ENCODE data around the gene PAQR5.
"Not testable (repeated sequence)": the region's sequence is repeated elsewhere in the genome, so short reads cannot be mapped to it uniquely, and the experiment has no call there.

The PAQR5 gene

DNA sequence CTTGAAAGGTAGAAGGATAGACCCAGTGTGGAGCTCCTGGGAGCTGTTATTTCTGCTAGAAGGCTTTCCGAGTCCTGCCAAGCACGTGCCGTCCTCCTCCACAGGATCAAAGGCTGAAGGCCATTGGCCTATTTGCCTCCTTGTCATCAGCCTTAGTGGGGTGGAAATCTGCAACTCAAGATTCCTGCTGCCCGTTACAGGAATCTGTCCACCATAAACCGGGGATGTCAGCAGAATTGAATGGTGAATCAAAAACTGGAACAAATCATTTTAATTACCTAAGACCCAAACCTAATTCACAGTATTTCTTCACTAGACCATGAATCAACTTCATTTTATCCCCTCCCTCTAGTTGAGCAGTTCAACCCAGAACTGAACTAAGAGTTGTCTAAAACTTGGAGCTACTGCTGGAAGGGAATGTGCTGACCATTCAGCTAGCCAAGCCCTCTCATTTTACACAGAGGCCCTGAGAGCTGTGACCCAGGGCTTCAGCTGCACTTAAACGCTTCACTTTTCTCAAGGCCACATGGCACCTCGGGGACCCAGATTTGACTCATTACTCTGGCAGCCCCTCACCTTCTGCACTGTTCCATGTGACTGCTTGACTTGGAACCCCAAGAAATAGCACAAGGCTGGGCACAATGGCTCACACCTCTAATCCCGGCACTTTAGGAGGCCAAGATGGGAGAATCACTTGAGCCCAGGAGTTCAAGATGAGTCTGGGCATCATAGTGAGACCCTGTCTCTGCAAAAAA is 78.7 kb downstream of the PAQR5 start:
- Histone ChIP-seq H3K9ac (ENCODE audit: low read depth, low read length, poor library complexity, severe bottlenecking) (no peak overlapping the region), H3K79me2 (ENCODE audit: insufficient read depth, low read length) (no peaks in the 10 kb centered on the region), H4K20me1 (ENCODE audit: insufficient read depth, low read length, poor library complexity, severe bottlenecking) (no peaks in the 10 kb centered on the region), H2AFZ (ENCODE audit: low read length) (no peak overlapping the region), H3K9me2 (replicated peaks; ENCODE audit: low read depth, low read length) (no peaks in the 10 kb centered on the region), H3F3A (ENCODE audit: low read depth) (no peaks in the 10 kb centered on the region), H3K9me3 (ENCODE audit: insufficient read depth, low read depth, low read length) (no peaks in the 10 kb centered on the region), H3K27me3 (ENCODE audit: insufficient read depth, low read length, poor library complexity, severe bottlenecking) (peaks cover 4% of the 10 kb centered on the region), H3K36me3 (ENCODE audit: insufficient read depth, low read length) (no peaks in the 10 kb centered on the region), H3K4me1 (ENCODE audit: insufficient read depth, low read length, poor library complexity, severe bottlenecking) (no peaks in the 10 kb centered on the region), H3K4me2 (ENCODE audit: low read depth, low read length, poor library complexity, severe bottlenecking) (no peak overlapping the region), H3K4me3 (ENCODE audit: low read length, poor library complexity, severe bottlenecking) (no peak overlapping the region)
- no peak for TF ChIP-seq EZH2phosphoT487 (IDR thresholded peaks at IDR 0.05; ENCODE audit: borderline replicate concordance)
- TF ChIP-seq, protein P1, sequence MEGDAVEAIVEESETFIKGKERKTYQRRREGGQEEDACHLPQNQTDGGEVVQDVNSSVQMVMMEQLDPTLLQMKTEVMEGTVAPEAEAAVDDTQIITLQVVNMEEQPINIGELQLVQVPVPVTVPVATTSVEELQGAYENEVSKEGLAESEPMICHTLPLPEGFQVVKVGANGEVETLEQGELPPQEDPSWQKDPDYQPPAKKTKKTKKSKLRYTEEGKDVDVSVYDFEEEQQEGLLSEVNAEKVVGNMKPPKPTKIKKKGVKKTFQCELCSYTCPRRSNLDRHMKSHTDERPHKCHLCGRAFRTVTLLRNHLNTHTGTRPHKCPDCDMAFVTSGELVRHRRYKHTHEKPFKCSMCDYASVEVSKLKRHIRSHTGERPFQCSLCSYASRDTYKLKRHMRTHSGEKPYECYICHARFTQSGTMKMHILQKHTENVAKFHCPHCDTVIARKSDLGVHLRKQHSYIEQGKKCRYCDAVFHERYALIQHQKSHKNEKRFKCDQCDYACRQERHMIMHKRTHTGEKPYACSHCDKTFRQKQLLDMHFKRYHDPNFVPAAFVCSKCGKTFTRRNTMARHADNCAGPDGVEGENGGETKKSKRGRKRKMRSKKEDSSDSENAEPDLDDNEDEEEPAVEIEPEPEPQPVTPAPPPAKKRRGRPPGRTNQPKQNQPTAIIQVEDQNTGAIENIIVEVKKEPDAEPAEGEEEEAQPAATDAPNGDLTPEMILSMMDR (conservative IDR thresholded peaks at IDR 0.05; ENCODE audit: low read length) = no peak

DNA sequence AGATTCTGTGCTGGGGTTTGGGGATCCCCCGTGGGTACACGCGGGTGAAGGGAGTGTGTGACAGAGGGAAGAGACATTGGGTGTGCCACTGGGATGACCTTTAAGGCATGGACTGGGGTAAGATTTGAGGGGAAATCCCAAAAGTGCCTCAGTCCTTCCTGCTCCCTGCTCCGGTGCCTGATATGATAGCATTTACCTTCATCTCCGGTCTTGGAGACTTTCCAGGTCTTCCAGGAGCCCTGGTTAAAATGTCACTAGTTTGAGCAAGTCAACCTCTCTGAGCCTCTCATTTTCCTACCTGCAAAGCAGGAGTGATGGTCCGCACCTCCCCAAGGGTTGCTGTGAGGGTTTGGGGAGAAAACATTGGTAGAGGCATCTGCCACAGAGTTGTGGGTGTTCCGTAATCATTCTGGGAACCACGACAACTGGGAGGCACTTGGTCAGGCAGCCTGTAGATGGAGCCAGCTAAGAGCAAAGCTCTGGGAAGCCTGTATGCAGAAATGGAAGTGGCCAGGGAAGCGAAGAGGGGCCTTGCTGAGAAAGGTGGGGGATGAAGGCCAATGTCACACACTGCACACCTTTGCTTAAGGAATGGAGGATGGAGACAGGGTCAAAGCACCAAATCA is 81.5 kb downstream of the PAQR5 start:
- no peak overlapping the region for H3K9ac ChIP-seq (ENCODE audit: low read depth, low read length, poor library complexity, severe bottlenecking)

DNA sequence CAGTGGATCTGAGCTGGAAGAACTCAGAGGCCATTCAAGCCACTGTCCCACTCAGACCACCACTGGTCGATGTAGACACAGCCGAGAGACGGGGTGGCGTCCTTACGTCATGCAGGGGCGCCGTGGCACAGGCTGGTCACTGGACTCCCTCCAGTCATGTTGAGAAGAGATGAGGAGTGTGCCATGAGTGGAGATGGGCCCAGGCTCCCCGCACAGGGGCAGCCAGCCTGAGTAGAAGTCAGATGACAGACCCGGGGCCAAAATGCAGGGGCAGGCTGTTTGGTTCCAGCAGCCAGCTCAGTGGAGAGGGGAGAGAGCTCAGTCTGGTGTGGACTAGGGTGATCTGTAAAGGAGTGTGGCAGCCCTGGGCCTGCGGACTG is 82.0 kb downstream of the PAQR5 start:
- no peaks in the 10 kb centered on the region for H3K27me3 ChIP-seq (ENCODE audit: insufficient read depth, low read length, poor library complexity, severe bottlenecking)
- no peaks in the 10 kb centered on the region for H3K36me3 ChIP-seq (ENCODE audit: insufficient read depth, low read length)
- H4K20me1 ChIP-seq (ENCODE audit: insufficient read depth, low read length, poor library complexity, severe bottlenecking) = no peaks in the 10 kb centered on the region
- no peak overlapping the region for H3K4me3 ChIP-seq (ENCODE audit: low read length, poor library complexity, severe bottlenecking)
- H3K9ac ChIP-seq (ENCODE audit: low read depth, low read length, poor library complexity, severe bottlenecking) = no peak overlapping the region
- no peak overlapping the region for H3K4me2 ChIP-seq (ENCODE audit: low read depth, low read length, poor library complexity, severe bottlenecking)
- H3K9me2 ChIP-seq (replicated peaks; ENCODE audit: low read depth, low read length) = no peaks in the 10 kb centered on the region
- TF ChIP-seq, protein P1 (conservative IDR thresholded peaks at IDR 0.05; ENCODE audit: low read length) = no peak
- TF ChIP-seq EZH2phosphoT487 (IDR thresholded peaks at IDR 0.05; ENCODE audit: borderline replicate concordance) = no peak
- H3K79me2 ChIP-seq (ENCODE audit: insufficient read depth, low read length) = no peaks in the 10 kb centered on the region
- no peaks in the 10 kb centered on the region for H3F3A ChIP-seq (ENCODE audit: low read depth)
- no peaks in the 10 kb centered on the region for H3K4me1 ChIP-seq (ENCODE audit: insufficient read depth, low read length, poor library complexity, severe bottlenecking)
- no peaks in the 10 kb centered on the region for H3K9me3 ChIP-seq (ENCODE audit: insufficient read depth, low read depth, low read length)
- H2AFZ ChIP-seq (ENCODE audit: low read length) = no peak overlapping the region

More for the DNA sequence above, 81.5 kb downstream of the PAQR5 start:
- Histone ChIP-seq H3K4me1 (ENCODE audit: insufficient read depth, low read length, poor library complexity, severe bottlenecking) (no peaks in the 10 kb centered on the region), H3K9me2 (replicated peaks; ENCODE audit: low read depth, low read length) (no peaks in the 10 kb centered on the region), H3K79me2 (ENCODE audit: insufficient read depth, low read length) (no peaks in the 10 kb centered on the region), H2AFZ (ENCODE audit: low read length) (no peak overlapping the region), H3K36me3 (ENCODE audit: insufficient read depth, low read length) (no peaks in the 10 kb centered on the region), H3F3A (ENCODE audit: low read depth) (no peaks in the 10 kb centered on the region), H3K4me2 (ENCODE audit: low read depth, low read length, poor library complexity, severe bottlenecking) (no peak overlapping the region), H3K9me3 (ENCODE audit: insufficient read depth, low read depth, low read length) (no peaks in the 10 kb centered on the region), H4K20me1 (ENCODE audit: insufficient read depth, low read length, poor library complexity, severe bottlenecking) (no peaks in the 10 kb centered on the region), H3K4me3 (ENCODE audit: low read length, poor library complexity, severe bottlenecking) (no peak overlapping the region), H3K27me3 (ENCODE audit: insufficient read depth, low read length, poor library complexity, severe bottlenecking) (no peaks in the 10 kb centered on the region)
- TF ChIP-seq EZH2phosphoT487 (IDR thresholded peaks at IDR 0.05; ENCODE audit: borderline replicate concordance) = no peak
- TF ChIP-seq, protein P1 (conservative IDR thresholded peaks at IDR 0.05; ENCODE audit: low read length) = peak; percentile 28

DNA sequence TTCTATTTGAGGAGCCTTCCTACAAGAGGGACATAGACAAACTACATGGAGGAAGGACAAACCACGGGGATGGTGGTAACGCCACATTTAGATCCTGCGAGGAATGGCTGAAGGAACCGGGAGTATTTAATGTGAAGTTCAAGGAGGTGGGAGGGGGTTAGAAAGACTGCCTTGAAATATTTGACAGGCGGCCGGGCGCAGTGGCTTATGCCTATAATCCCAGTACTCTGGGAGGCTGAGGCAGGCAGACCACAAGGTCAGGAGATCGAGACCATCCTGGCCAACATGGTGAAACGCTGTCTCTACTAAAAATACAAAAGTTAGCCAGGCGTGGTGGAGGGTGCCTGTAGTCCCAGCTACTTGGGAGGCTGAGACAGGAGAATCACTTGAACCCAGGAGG is 83.5 kb downstream of the PAQR5 start:
- H3K4me2 ChIP-seq (ENCODE audit: low read depth, low read length, poor library complexity, severe bottlenecking); H3F3A ChIP-seq (ENCODE audit: low read depth); H3K4me3 ChIP-seq (ENCODE audit: low read length, poor library complexity, severe bottlenecking); H3K4me1 ChIP-seq (ENCODE audit: insufficient read depth, low read length, poor library complexity, severe bottlenecking); H4K20me1 ChIP-seq (ENCODE audit: insufficient read depth, low read length, poor library complexity, severe bottlenecking); H3K9me3 ChIP-seq (ENCODE audit: insufficient read depth, low read depth, low read length); H3K79me2 ChIP-seq (ENCODE audit: insufficient read depth, low read length); H3K27me3 ChIP-seq (ENCODE audit: insufficient read depth, low read length, poor library complexity, severe bottlenecking); H3K9ac ChIP-seq (ENCODE audit: low read depth, low read length, poor library complexity, severe bottlenecking); H2AFZ ChIP-seq (ENCODE audit: low read length); H3K9me2 ChIP-seq (replicated peaks; ENCODE audit: low read depth, low read length); H3K36me3 ChIP-seq (ENCODE audit: insufficient read depth, low read length): not testable (repeated sequence)

DNA sequence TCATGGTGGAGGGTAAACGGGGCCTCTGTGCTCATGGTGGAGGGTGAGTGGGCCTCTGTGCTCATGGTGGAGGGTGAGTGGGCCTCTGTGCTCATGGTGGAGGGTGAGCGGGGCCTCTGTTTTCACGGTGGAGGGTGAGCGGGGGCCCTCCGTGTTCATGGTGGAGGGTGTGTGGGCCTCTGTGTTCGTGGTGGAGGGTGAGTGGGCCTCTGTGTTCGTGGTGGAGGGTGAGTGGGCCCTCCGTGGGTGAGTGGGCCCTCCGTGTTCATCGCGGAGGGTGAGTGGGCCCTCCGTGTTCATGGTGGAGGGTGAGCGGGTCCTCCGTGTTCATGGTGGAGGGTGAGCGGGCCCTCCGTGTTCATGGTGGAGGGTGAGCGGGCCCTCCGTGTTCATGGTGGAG is 85.4 kb downstream of the PAQR5 start:
- not testable (repeated sequence) for H3K79me2 ChIP-seq (ENCODE audit: insufficient read depth, low read length); H3K9me3 ChIP-seq (ENCODE audit: insufficient read depth, low read depth, low read length); H3K9me2 ChIP-seq (replicated peaks; ENCODE audit: low read depth, low read length); H3K9ac ChIP-seq (ENCODE audit: low read depth, low read length, poor library complexity, severe bottlenecking); H3K4me2 ChIP-seq (ENCODE audit: low read depth, low read length, poor library complexity, severe bottlenecking); H4K20me1 ChIP-seq (ENCODE audit: insufficient read depth, low read length, poor library complexity, severe bottlenecking); H3K4me1 ChIP-seq (ENCODE audit: insufficient read depth, low read length, poor library complexity, severe bottlenecking); H3F3A ChIP-seq (ENCODE audit: low read depth); H3K4me3 ChIP-seq (ENCODE audit: low read length, poor library complexity, severe bottlenecking); H2AFZ ChIP-seq (ENCODE audit: low read length); H3K27me3 ChIP-seq (ENCODE audit: insufficient read depth, low read length, poor library complexity, severe bottlenecking); H3K36me3 ChIP-seq (ENCODE audit: insufficient read depth, low read length)

Measured in Loucy (cell line).